Stimulated activated CD4-positive, alpha-beta T cell treated with anti-CD3 and anti-CD28 coated beads, Interleukin-1b, Interleukin-23, amount 100 ng/mL, for 1 hour (primary cell): ENCODE data around the gene CPVL.

Experiments
- DNase-seq, 2 donors: peaks; one replicate each; pipeline ENCODE4 v3.0.0-alpha.2; 2020; ENCODE audit warnings: low read depth in 2 of 2

Gene CPVL

GRCh38 chr7:29156907-29157452 is 10.6 kb upstream of the CPVL start:
- DNase-seq: no peak

- DNase-seq: no peak
Measured at GRCh38 chr7:29154076-29154475, 7.7 kb upstream of the CPVL start.

GRCh38 chr7:29150856-29151255 is 4.5 kb upstream of the CPVL start:
- DNase-seq: no peak

GRCh38 chr7:29149036-29149435 is 2.7 kb upstream of the CPVL start:
- DNase-seq: no peak

GRCh38 chr7:29147821-29148220 is 1.5 kb upstream of the CPVL start:
- DNase-seq: no peak

- no peak for DNase-seq
Measured at GRCh38 chr7:29146888-29147609, 712 bp upstream of the CPVL start.

- no peak for DNase-seq
Measured at GRCh38 chr7:29145553-29146056, 732 bp downstream of the CPVL start.

GRCh38 chr7:29143751-29144150 is 2.6 kb downstream of the CPVL start:
- no peak for DNase-seq

GRCh38 chr7:29142021-29142727 is 4.2 kb downstream of the CPVL start:
- DNase-seq: no peak

GRCh38 chr7:29140873-29141468 is 5.4 kb downstream of the CPVL start:
- no peak for DNase-seq

GRCh38 chr7:29139796-29140195 is 6.5 kb downstream of the CPVL start:
- no peak for DNase-seq

- DNase-seq: no peak
Measured at GRCh38 chr7:29139191-29139590, 7.1 kb downstream of the CPVL start.

GRCh38 chr7:29138588-29138987 is 7.7 kb downstream of the CPVL start:
- DNase-seq: no peak

GRCh38 chr7:29135846-29136245 is 10.5 kb downstream of the CPVL start:
- no peak for DNase-seq

GRCh38 chr7:29132980-29133379 is 13.4 kb downstream of the CPVL start:
- DNase-seq: no peak

GRCh38 chr7:29131678-29132077 is 14.7 kb downstream of the CPVL start:
- no peak for DNase-seq

- DNase-seq: no peak
Measured at GRCh38 chr7:29130096-29130495, 16.2 kb downstream of the CPVL start.

- DNase-seq: no peak
Measured at GRCh38 chr7:29127527-29127926, 18.8 kb downstream of the CPVL start.

- DNase-seq: no peak
Measured at GRCh38 chr7:29126804-29127203, 19.5 kb downstream of the CPVL start.

- DNase-seq: no peak
Measured at GRCh38 chr7:29123626-29124190, 22.6 kb downstream of the CPVL start.

GRCh38 chr7:29122759-29123158 is 23.6 kb downstream of the CPVL start:
- no peak for DNase-seq

- DNase-seq: no peak
Measured at GRCh38 chr7:29122081-29122480, 24.3 kb downstream of the CPVL start.
